Activated T-cell treated with anti-CD3 and anti-CD28 coated beads for 48 hours (primary cell): ENCODE results near the gene ANKRD2.
"Not testable (repeated sequence)": the region's sequence is repeated elsewhere in the genome, so short reads cannot be mapped to it uniquely, and the experiment has no call there.

ENCODE experiments used
- DNase-seq: peaks from one replicate; pipeline ENCODE4 v3.0.0-alpha.2; 2020; ENCODE audit warnings: low read depth

ANKRD2 gene

DNA sequence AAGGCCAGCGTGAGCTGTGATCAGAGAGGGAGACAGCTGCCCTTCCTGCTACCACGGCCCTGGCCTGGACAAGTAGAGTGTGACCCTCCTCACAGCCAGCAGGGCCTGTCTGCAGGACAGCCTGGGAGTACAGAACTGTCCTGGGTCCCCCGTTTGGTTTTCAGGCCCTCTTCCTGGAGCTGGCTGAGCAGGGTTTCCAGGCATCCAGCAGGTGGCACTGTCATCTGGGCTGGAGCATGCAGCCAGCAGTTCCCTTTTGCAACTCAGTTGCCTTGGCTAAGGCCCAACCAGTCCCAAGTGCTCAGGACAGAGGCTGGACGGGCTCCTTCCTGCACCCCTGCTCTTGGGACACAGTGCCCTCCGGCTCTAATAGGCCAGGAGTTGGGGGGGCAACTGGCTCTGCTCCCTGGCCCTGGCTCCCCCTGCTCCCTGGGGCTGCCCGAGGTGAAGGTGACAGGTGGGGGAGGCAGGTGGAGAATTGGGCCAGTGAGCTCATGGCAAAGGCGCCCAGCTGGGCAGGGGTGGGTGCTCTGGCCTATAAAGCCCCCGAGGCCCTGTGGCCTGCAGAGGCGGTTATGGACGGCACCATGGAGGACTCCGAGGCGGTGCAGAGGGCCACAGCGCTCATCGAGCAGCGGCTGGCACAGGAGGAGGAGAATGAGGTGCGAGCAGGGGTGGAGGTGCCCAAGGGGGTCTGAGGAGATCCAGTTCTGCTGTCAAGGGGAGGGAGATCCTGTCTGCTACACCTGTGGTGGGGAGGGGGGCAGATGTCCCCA is at the start of gene ANKRD2:
Gene ANKRD2, plus strand, starts transcription at position 566 of the 776 bp plus-strand sequence. Its CDS starts 10 bp downstream, at position 576.
- DNase-seq, result peak; percentile 44

- no peak for DNase-seq
Observed at GRCh38 chr10:97522937-97523336, 49.6 kb upstream of the ANKRD2 start.

GRCh38 chr10:97525086-97525485 is 47.5 kb upstream of the ANKRD2 start:
- no peak for DNase-seq

GRCh38 chr10:97525683-97526110 is 46.9 kb upstream of the ANKRD2 start:
- no peak for DNase-seq

DNA sequence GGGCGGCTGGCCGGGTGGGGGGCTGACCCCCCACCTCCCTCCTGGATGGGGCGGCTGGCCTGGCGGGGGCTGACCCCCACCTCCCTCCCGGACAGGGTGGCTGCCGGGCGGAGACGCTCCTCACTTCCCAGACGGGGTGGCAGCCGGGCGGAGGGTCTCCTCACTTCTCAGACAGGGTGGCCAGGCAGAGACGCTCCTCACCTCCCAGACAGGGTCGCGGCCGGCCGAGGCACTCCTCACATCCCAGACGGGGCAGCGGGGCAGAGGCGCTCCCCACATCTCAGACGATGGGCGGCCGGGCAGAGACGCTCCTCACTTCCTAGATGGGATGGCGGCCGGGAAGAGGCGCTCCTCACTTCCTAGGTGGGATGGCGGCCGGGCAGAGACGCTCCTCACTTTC is 43.7 kb upstream of the ANKRD2 start:
- not testable (repeated sequence) for DNase-seq

DNA sequence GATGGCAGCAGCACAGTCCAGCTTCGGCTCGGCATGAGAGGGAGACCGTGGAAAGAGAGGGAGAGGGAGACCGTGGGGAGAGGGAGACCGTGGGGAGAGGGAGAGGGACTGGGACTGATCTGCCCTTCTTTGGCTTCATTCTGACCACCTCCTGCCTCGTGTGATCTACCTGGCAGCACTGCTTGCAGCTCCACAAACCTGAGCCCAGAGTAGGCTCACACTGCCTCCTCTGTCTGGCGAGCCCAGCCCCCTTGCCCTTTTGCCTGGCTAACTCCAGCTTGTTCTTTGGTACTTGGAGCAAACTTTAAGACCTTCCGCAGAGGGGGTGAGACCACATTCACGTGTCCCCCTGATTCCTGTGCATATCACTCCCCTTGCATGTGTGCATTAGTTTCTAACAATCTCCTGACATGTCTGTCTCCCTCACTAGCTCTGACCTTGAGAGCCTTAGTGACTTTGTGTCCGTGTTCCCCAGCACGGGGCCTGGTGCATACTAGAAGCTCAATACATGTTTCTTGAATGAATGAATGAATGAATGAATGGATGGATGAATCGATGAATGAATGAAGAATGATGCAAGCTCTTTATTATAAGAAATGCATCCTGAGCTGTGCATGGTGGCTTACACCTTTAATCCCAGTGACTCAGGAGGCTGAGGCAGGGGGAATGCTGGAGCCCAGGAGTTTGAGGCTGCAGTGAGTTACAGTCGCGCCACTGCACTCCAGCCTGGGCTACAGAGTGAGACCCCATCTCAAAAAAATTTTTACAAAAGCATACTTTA is 42.7 kb upstream of the ANKRD2 start:
- no peak for DNase-seq

DNA sequence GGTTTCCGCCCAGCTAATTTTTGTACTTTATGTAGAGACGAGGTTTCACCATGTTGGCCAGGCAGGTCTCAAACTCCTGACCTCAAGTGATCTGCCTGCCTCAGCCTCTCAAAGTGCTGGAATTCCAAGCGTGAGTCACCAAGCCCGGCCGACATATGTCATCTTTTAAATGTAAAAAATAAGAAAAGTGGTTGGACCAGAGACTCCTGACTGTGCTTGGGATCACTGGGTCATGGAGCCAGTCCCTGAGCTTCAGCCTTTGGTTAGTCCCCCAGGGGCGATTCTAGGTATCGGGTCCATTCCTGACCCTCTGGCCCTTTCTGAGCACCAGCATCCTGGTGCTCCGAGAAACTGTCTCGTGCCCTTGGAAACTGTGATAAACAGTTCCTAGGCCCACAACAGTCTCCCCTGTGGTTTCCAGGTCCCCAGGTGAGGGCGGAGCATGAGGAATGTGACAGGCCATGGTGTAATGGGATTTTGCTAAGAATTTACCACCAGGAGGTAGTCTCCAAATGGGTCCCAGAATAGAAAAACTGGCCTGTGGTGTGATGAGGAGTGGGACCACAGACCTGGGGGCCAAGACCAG is 41.1 kb upstream of the ANKRD2 start:
- DNase-seq, result no peak

DNA sequence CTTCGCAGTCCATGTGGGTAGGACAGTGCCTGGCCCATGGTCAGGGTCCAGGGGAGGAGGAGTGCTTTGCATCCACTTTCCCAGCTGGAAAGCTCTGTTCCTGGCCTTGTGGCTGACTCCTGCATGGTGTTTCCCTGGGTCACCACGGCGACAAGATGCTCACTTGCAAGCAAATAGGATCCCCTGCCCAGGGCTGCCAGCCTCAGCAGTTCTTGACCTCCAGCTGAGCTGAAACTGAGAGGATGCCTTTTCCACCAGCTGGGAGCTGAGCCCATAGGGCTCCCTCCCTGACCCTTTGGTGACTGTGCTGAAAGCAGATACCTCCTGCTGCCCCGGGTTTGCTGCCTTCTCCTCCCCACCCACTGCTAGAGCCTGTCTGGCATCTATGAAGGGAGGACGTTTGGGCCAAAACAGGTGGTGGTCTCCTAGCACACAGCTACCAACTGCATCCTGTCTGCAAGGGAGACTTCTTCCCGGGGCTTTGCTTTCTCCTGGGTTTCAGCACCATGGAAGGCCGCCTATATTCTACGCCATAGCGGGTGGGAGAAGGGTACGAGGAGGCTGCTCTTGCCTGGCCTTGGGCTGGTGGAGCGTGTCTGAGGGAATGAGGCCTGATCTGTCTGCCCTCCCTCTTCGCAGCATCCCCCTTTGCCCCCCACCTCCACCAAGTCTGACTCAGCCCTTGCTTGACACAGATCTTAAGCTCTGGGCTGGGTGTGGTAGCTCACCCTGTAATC is 39.5 kb upstream of the ANKRD2 start:
- no peak for DNase-seq

DNA sequence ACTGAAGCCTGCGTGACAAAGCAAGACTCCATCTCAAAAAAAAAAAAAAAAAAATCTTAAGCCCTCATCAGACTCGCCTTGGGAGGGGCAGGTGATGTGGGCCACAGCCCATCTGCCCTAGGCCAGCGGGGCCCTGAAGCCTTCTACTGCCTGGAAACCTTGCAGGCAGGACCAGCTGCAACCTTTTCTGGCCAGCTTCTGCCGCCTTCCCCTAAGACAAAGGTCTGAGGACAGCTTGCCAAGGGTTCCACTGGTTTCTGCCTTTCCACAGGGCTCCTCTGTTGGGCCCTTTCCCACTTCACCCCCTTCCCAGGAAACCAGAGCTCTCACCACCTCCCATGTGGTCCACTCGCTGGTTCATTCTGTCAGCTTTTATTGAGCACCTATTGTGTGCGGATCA is 38.7 kb upstream of the ANKRD2 start:
- no peak for DNase-seq

GRCh38 chr10:97534746-97535367 is 37.7 kb upstream of the ANKRD2 start:
- DNase-seq, result peak; percentile 39

- no peak for DNase-seq
Observed at GRCh38 chr10:97537186-97537869, 35.3 kb upstream of the ANKRD2 start.

DNA sequence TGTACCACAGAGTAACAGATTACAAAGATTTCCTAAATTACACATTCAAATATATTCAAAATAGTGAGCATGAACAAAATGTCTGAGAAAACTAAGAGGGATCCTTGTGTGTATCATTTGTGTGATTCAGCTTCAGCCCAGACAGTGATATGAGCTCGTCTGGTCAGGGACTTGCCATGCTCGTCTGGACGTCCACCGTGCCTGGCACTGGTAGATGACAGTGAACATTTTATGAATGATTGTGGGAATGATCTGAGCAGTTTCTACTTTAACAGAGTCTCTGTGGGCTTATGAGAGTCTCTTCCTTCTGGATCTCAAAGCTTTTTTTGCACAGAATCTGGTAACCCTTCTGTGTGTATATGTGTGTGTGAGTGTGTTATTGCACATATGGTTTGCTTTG is 34.2 kb upstream of the ANKRD2 start:
- no peak for DNase-seq

DNA sequence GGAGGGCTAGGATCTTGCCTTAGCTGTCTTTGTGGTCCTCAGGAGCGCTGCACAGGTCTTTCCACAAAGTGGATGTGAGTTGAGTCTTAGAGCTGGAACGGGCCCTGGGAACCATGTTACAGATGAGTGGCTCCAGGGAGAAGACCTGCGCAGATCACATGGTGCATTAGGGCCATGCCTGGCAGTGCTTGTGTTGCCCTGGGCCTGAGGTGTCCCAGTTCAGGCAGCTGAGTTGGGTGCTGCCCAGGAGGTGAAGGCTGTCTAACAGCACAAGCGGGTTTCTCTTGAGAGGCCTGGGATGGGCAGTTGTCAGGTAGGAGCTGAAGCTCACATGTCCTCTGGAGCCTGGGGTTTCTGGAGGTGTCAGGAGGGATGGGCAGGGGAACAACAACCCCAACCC is 33.7 kb upstream of the ANKRD2 start:
- DNase-seq, result no peak

GRCh38 chr10:97539523-97540200 is 32.9 kb upstream of the ANKRD2 start:
- no peak for DNase-seq

GRCh38 chr10:97540669-97541500 is 31.7 kb upstream of the ANKRD2 start:
- DNase-seq, result no peak

DNA sequence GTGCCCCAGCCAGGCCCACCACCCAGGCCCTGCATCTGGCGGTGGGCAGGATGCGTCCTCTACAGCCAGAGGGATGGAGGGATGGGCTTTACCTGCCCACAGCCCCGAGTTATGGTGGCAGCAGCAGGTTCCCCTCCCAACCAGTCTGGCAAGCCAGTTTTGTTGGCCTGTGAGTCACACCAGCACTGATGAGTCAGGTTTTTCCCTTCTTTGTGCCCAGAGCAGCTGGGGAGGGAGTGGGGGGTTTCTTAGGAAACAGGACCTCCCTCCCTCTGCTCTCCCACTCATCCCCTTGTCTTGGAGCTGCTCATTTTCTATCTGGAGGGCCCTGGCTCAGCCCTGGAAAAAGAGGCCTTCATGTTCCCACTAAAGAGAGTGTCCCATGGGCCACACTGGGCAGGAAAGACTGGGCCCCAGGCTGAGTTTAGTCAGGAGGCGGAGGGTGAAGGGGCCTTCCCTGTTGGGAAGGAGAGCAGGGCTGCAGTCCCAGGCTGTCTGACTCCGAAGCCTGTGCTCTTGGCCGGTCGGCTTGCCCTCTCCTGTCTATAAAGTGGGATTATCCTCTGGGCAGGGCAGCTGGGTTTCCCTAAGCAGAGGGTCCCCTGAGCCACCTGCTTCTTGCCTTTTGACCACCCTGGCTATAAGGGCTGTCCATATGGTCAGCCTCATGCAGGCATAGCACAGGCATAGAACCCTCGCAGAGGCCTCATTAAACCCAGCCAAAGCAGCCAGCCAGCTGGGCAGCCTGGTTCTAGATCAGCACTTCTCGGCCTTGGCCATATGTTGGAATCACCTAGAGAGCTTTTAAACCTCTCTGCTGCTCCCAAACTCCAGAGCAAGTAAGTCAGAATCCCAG is 30.2 kb upstream of the ANKRD2 start:
- DNase-seq, result peak; percentile 21

DNA sequence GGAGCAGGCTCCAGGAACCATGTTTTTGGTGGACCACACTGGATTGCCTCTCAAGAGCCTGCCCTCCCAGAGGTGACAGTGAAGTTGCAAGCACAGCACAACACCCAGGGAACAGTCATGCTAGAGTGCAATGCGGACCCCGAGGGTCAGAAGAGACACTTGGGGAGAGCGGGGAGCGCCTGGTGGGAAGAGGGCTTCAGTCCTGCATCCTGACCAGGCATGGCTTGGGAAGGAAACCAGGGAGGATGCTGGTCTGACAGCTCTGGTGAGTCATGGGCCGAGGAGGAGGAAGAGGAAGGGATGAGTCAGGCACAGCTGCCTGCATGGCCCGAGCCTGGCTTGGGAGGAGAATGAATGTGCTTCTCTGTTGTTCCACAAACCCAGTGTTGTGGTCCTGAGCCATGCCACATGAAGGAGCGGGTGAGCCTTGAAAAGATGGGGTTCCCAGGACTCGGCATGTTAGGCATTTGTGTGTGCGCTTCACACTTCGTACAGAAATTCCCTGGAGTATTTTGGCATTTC is 29.5 kb upstream of the ANKRD2 start:
- peak; percentile 58 for DNase-seq

DNA sequence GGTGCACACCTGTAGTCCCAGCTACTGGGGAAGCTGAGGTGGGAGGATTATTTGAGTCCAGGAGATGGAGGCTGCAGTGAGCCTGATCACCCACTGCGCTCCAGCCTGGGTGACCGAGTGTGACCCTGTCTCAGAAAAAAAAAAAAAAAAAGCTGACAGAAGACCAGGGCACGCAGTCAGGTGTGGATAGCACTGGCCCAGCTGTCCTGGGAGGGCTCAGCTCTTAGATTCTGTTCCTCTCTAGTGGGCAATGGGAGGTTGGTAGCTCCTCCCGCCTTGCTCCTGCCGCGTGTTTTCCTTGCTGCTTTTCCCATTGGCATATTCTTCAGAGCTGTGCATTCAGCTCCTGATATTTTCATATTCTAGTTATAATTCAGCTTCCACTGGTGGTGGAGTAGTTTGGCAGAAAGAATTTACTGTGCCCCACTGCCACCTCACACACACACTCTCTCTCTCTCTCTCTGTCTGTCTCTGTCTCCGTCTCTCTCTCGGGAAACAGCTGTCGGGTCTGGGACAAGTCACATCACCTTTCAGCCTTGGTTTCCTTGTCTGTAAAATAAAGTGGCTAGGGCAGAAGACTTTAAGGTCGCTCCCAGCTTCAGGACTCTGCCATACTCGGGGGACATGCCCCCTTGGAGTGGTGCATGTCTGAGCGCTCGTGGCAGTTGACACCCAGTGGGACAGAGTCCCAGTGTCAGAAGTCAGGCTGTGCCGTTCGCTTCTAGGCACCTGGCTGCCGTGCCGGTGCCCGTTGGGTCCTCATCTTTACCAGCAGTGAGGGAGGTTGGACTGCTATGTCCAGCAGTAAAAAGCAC is 25.9 kb upstream of the ANKRD2 start:
- no peak for DNase-seq
